Cardiac muscle cell (in vitro differentiated cells and primary cell): ENCODE results near the gene MYL11. TPM values are rescaled to one million over a fixed set of nuclear protein-coding genes. Genes with fewer than 3 reads are reported as not detected.

Experiments used
- DNase-seq, 2 donors: peaks; one replicate each; pipeline versions ENCODE4 v3.0.0 to v3.0.0-alpha.2; 2010 to 2017; ENCODE audit warnings: low read depth in 1 of 2, low spot score in 1 of 2
- H3K27ac ChIP-seq: fragments of 200-600 bp; sonication (generic); 2 replicates; pipeline ENCODE4 v1.5.1; 2016
- H3K27me3 ChIP-seq: fragments of 200-600 bp; sonication (generic); 2 replicates; pipeline ENCODE4 v1.6.0; 2016; ENCODE audit warnings: control low read depth
- H3K36me3 ChIP-seq: fragments of 200-600 bp; sonication (generic); 2 replicates; pipeline ENCODE4 v1.5.1; 2016; ENCODE audit warnings: control low read depth
- H3K4me1 ChIP-seq: fragments of 200-600 bp; sonication (generic); 2 replicates; pipeline ENCODE4 v1.8.1; 2017; ENCODE audit warnings: low read depth, mild to moderate bottlenecking, mixed run types
- H3K4me3 ChIP-seq: fragments of 200-600 bp; sonication (generic); 2 replicates; pipeline ENCODE4 v1.5.1; 2016; ENCODE audit warnings: mild to moderate bottlenecking
- H3K9me3 ChIP-seq: fragments of 200-600 bp; sonication (generic); 2 replicates; pipeline ENCODE4 v1.5.1; 2017; ENCODE audit warnings: low read depth, mild to moderate bottlenecking, control low read depth
- polyA plus RNA-seq: library from polyadenylated mRNA; unstranded; fragments of >200 nt; fragmentation: Nextera tagmentation; extraction: Ambion mirVana; gene quantifications from 2 replicates; pipeline ENCODE4 v1.2.1, GENCODE V29; 2016
- total RNA-seq: library from RNA; depleted of rRNA; stranded (reverse); fragments of >200 nt; gene quantifications from 2 replicates; pipeline ENCODE4 v1.2.3, GENCODE V29; 2016
- TF ChIP-seq, protein P1 (sequence below): IDR thresholded peaks from 2 replicates; pipeline ENCODE4 v1.5.1; 2012; ENCODE audit warnings: low read depth, mild to moderate bottlenecking, low read length

The MYL11 gene
- total and polyA plus RNA-seq, 2 experiments from 2014 or later: 5.5 TPM; not detected in 1

GRCh38 chr16:30357085-30357714, 17.4 kb upstream of the MYL11 start:
- TF ChIP-seq, protein P1, sequence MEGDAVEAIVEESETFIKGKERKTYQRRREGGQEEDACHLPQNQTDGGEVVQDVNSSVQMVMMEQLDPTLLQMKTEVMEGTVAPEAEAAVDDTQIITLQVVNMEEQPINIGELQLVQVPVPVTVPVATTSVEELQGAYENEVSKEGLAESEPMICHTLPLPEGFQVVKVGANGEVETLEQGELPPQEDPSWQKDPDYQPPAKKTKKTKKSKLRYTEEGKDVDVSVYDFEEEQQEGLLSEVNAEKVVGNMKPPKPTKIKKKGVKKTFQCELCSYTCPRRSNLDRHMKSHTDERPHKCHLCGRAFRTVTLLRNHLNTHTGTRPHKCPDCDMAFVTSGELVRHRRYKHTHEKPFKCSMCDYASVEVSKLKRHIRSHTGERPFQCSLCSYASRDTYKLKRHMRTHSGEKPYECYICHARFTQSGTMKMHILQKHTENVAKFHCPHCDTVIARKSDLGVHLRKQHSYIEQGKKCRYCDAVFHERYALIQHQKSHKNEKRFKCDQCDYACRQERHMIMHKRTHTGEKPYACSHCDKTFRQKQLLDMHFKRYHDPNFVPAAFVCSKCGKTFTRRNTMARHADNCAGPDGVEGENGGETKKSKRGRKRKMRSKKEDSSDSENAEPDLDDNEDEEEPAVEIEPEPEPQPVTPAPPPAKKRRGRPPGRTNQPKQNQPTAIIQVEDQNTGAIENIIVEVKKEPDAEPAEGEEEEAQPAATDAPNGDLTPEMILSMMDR: no peak
- Histone ChIP-seq H3K9me3 (no peaks in the 10 kb centered on the region), H3K4me1 (peaks cover 8% of the 10 kb centered on the region), H3K36me3 (peaks cover 12% of the 10 kb centered on the region), H3K27ac (peak overlapping the region; percentile 34), H3K4me3 (no peak overlapping the region), H3K27me3 (no peaks in the 10 kb centered on the region)
- DNase-seq: no peak

- Histone ChIP-seq H3K27ac (peak overlapping the region; percentile 34), H3K4me1 (peaks cover 8% of the 10 kb centered on the region), H3K36me3 (peaks cover 6% of the 10 kb centered on the region), H3K9me3 (no peaks in the 10 kb centered on the region), H3K4me3 (no peak overlapping the region), H3K27me3 (no peaks in the 10 kb centered on the region)
- TF ChIP-seq, protein P1: no peak
- no peak for DNase-seq
These were observed 16.7 kb upstream of the MYL11 start for GRCh38 chr16:30357715-30358576.

- Histone ChIP-seq H3K4me1 (peaks cover 8% of the 10 kb centered on the region), H3K27me3 (no peaks in the 10 kb centered on the region), H3K36me3 (peaks cover 3% of the 10 kb centered on the region), H3K4me3 (no peak overlapping the region), H3K27ac (no peak overlapping the region), H3K9me3 (no peaks in the 10 kb centered on the region)
- DNase-seq: no peak
- TF ChIP-seq, protein P1: no peak
These were observed 16.0 kb upstream of the MYL11 start for GRCh38 chr16:30358577-30358936.

GRCh38 chr16:30358990-30359870, 15.4 kb upstream of the MYL11 start:
- no peak overlapping the region for H3K27ac ChIP-seq
- H3K36me3 ChIP-seq: peaks cover 3% of the 10 kb centered on the region
- no peak overlapping the region for H3K4me3 ChIP-seq
- TF ChIP-seq, protein P1: no peak
- no peaks in the 10 kb centered on the region for H3K9me3 ChIP-seq
- no peak for DNase-seq
- H3K4me1 ChIP-seq: peaks cover 5% of the 10 kb centered on the region
- H3K27me3 ChIP-seq: no peaks in the 10 kb centered on the region

DNA sequence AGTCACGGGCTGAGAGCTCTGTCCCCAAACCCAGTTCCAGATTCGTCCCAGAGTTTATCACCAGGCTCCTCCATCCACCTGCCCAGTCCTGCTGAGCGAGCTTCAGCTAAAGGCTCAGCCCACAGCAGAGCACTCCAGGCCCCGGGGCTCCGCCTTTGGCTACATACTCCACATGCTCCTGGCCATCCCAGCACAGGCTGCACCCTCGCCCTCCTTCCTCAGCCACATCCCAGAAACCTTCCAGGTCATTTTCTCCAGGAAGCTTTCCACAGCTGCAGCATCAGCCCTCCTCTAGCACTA, 14.8 kb upstream of the MYL11 start:
- no peak for DNase-seq
- H3K4me3 ChIP-seq: no peak overlapping the region
- H3K27me3 ChIP-seq: no peaks in the 10 kb centered on the region
- TF ChIP-seq, protein P1: no peak
- no peaks in the 10 kb centered on the region for H3K9me3 ChIP-seq
- no peak overlapping the region for H3K27ac ChIP-seq
- peaks cover 3% of the 10 kb centered on the region for H3K36me3 ChIP-seq
- H3K4me1 ChIP-seq: peaks cover 3% of the 10 kb centered on the region
